DOHH2 (cell line): Measurements from ENCODE around the gene PRDM2.

Source experiments
- CTCF ChIP-seq: fragments of 200-600 bp; sonication (generic); IDR thresholded peaks from one replicate; pipeline ENCODE4 v1.5.1; 2014; ENCODE audit warnings: antibody characterized with exemption, mild to moderate bottlenecking, low read depth, low read length; ENCODE audit not compliant: poor library complexity, severe bottlenecking
- EZH2phosphoT487 ChIP-seq: fragments of 200-600 bp; sonication (generic); IDR thresholded peaks from 2 replicates; pipeline ENCODE4 v1.6.1; 2017; ENCODE audit warnings: borderline replicate concordance, mild to moderate bottlenecking, antibody characterized with exemption, low read length, moderate library complexity, mixed read lengths

DNA sequence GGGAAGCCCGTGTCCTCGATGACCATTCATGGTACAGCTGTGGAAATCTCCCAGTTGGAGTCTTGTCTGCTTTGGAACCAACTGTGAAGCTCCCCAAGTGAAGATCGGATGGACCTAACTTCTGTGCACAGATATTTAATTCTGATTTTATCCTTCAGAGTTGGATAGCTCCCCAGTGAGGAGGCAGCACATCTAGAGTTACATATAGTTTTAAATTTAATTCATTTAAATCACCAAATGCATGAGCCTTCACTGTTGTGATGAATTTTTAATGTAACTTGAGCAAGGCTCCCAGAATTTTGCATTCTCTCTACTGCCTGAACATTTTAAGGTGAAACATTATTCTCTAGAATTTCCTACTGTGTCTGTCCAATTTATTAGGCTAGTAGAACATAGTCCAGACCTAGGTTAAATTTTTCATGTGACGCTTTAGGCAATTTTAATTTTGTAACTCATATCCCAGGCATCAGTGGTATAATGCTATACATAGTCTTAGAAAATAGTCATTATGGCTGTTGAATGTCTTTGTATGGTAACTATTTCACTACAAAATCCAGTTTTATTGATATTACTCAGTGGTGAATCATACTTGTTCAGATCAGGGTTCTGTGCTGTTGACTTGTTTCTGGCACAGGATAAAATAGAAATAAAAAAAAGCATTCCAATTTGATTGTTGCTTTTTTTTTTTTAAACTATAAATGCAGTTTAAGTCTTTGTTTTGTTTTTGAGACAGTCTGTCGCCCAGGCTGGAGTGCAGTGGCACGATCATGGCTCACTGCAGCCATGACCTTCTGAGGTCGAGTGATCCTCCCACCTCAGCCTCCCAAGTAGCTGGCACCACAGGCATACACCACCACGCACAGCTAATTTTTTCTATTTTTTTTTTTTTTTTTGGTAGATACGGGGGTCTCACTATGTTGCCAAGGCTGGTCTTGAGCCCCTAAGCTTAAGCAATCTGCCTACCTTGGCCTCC is 66.9 kb downstream of the PRDM2 start:
- TF ChIP-seq CTCF (no peak), EZH2phosphoT487 (no peak)
